TTC549 (cell line): ENCODE measurements around the gene KCTD5.

Source experiments
- FAIRE-seq: peaks from 2 replicates; lab custom pipeline; 2012; peaks lifted over from hg19 to GRCh38; lab: Jason Lieb, UNC

KCTD5 gene

DNA sequence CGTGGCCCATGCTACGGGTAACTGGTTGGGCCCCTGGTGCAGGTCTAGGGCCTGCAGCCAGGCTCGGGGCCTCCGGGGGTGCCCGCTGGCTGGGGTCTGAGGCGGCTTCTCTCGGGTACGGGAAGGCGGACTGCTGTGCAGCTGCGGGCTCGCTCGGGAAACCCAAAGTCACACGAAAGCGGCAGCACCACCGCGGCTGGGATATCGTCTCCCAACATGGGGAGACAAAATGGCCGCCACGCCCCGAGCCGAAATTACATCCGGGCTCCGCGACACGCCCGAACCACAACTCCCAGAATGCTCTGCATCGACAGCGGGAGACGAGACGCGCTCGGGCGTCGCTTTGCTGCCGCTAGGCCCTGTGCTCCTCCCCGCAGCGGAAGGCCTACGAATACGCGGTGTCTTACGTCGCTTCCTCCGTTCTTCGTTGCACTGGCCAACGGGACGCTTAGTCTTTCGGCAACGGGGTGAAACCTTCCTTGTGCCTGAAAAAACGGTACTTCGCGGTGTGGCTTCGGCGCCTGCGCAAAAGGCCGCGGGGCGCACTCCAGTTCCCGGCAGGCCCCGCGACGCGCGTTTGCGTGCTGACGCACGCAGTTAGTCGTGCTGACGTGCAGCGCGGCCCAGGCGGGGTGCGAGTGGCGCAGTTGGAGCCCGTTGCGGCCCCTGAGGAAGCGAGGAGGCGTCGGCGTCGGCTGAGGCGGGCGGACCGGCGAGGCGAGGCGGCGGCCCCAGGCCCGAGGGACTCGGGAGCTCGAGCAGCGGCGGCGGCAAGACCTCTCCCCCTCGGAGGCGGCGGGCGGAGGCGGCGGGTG lies 69.9 kb downstream of the KCTD5 start, which contains the start of gene SRRM2:
Gene SRRM2, plus strand, starts transcription at position 604 of the 815 bp plus-strand sequence. CDS start 3,727 bp downstream, outside the sequence.
- FAIRE-seq = no peak

DNA sequence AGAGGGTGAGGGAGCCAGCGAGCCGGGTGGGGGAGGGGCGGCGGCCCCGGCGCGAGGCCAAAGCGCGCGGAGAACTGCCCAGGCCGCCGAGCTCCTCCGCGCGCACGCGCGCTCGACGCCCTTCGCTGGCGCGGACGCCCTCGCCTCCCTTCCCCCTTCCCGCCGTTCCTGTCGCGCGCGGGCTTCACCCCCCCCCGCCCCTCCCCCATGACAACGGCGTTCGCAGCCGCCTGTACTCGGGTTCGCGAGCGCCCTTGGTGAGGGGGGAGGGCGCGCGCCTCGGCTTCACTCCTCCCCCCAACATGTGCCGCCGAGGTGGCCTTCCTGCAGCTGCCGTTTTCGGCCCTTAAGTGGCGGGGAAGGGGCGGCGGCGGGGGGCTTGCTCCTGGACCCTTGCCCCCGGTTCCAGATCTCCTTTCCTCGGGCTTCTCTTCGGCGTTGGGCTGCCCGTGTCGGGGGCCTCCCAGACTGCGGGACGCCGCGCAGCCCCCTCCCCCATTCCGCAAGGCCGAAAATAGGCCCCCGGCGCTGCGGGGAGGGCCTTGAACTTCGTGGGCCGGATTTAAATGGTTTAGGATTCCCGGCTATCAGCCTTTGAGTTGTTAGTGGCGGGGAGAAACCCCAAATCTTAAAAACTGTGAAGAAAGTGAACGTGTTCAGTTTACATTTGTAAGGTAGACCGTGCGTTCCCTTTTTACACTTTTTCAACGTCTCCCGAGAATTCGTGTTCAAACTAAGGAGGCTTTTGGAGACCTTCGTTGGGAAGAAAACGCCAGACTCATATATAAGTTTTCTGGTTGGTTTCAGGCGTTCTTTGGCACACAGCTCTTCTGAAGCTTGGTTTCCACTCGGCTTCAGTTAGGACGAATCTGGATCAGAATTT lies 70.8 kb downstream of the KCTD5 start:
- no peak for FAIRE-seq

DNA sequence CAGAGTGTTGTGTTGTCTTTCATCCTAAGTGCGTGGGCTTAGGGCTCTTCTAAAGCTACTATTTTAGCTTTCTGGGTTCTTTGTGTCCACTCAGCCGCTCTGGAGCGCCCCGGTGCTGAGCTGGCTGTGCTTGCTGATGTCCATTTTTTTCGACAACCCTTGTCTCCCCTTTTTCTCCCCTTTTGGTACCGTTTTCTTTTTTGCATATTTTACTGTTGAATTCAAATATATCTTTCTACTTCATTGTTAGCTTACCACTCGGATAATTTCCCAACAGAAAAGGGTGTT lies 71.4 kb downstream of the KCTD5 start:
- no peak for FAIRE-seq

DNA sequence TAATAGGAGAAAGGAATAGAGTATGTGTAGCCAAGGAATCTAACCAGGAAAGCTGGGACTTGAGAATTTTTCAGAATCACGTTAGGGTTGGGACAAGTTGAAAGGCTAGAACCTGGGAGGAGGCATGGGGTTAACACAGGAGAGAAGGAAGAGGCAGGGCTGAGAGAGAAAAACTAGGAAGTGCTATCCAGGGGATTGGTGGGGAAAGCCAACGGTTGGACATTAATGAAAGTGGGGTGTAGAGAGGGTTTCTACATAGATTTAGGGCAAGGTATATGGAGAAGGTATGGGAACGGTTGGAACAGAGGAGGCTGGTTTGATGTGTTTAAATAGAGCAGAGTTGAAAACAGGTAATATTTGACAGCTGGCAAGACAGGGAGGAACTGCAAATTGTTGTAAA lies 72.8 kb downstream of the KCTD5 start:
- FAIRE-seq = no peak

DNA sequence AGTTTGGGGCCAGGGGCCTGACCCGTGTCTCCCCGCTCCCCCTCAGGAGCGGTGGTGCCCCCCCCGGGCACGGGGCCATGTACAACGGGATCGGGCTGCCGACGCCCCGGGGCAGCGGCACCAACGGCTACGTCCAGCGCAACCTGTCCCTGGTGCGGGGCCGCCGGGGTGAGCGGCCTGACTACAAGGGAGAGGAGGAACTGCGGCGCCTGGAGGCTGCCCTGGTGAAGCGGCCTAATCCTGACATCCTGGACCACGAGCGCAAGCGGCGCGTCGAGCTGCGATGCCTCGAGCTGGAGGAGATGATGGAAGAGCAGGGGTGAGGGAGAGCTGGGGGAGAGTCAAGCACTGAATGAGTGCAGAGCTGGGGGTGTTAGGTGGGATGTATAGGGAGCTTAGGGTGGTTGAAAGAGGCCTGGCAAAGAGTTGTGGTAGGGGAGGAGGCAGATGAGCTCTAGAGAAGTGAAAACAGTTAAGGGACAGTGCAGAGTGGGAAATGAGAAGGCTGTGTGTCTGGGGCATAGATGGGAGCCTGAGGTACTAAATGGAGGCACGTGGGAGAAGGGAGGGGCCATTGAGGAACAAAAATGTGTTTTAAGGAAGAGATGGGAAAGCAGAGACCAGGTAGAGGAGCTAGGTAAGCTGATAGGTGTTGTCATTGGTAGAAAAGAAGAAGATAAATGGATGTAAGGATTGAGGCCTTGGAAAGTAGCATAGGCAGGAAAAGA lies 74.1 kb downstream of the KCTD5 start:
- no peak for FAIRE-seq

DNA sequence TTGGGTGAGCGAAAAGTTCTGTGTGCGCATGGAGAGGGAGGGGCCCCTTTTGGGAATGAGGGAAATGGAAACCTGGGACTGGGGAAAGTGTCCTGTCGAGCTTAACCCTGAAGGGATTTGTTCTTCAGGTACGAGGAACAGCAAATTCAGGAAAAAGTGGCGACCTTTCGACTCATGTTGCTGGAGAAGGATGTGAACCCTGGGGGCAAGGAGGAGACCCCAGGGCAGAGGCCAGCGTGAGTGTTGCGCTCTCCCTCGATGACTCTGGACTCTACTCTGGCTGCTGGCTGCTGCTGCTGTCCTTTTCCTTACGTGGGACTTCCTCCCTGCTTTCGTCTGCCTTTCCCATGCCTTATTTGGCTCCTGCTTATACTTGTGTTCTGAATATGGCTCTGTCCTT lies 75.0 kb downstream of the KCTD5 start:
- FAIRE-seq = no peak
